GM11168 (cell line): ENCODE measurements around the gene ZMYND10.

Experiments
- in situ Hi-C: fragments of 300-500 bp; cut with MboI; formaldehyde crosslinking; loops from one replicate; pipeline ENCODE4 v1.12.0; 2022; ENCODE audit warnings: low sequenced_read_pairs; ENCODE audit not compliant: unreplicated experiment

ZMYND10 gene

GRCh38 chr3:50345586-50346234 lies at the start of gene ZMYND10:
TSS of gene ZMYND10 (minus strand) at chr3:50345732. CDS start at chr3:50345579, 153 bp downstream.
- in situ Hi-C loops = no loop called here

- in situ Hi-C loops = no loop called here
Observed at GRCh38 chr3:50393061-50393460, 47.5 kb upstream of the ZMYND10 start.

GRCh38 chr3:50392101-50392715 lies 46.7 kb upstream of the ZMYND10 start:
- in situ Hi-C loops = no loop called here

- in situ Hi-C loops = no loop called here
Observed at GRCh38 chr3:50390508-50391224, 45.1 kb upstream of the ZMYND10 start.

GRCh38 chr3:50389414-50389767 lies 43.9 kb upstream of the ZMYND10 start:
- in situ Hi-C loops = no loop called here

- in situ Hi-C loops = no loop called here
Observed at GRCh38 chr3:50388720-50389413, 43.3 kb upstream of the ZMYND10 start.

- in situ Hi-C loops = no loop called here
Observed at GRCh38 chr3:50388016-50388719, 42.6 kb upstream of the ZMYND10 start.

- in situ Hi-C loops = no loop called here
Observed at GRCh38 chr3:50385754-50386153, 40.2 kb upstream of the ZMYND10 start.

- in situ Hi-C loops = no loop called here
Observed at GRCh38 chr3:50383750-50384149, 38.2 kb upstream of the ZMYND10 start.

GRCh38 chr3:50382722-50383121 lies 37.2 kb upstream of the ZMYND10 start:
- in situ Hi-C loops = no loop called here

- in situ Hi-C loops = no loop called here
Observed at GRCh38 chr3:50381383-50381782, 35.9 kb upstream of the ZMYND10 start.

GRCh38 chr3:50380405-50381085 lies 35.0 kb upstream of the ZMYND10 start:
- in situ Hi-C loops = no loop called here

GRCh38 chr3:50378757-50379156 lies 33.2 kb upstream of the ZMYND10 start:
- in situ Hi-C loops = no loop called here

GRCh38 chr3:50378024-50378423 lies 32.5 kb upstream of the ZMYND10 start:
- in situ Hi-C loops = no loop called here

GRCh38 chr3:50375258-50375931 lies 29.9 kb upstream of the ZMYND10 start:
- in situ Hi-C loops = no loop called here

- in situ Hi-C loops = no loop called here
Observed at GRCh38 chr3:50374363-50375257, 29.1 kb upstream of the ZMYND10 start.

GRCh38 chr3:50373146-50374051 lies 27.9 kb upstream of the ZMYND10 start:
- in situ Hi-C loops = no loop called here
